Panc1 (cell line): Measurements from ENCODE around the gene FUNDC2. TPM values are rescaled to one million over a fixed set of nuclear protein-coding genes. Genes with fewer than 3 reads are reported as not detected.

Experiments used
- ATAC-seq: fragments of 200-7000 bp; cut with Tn5 transposase; 2 replicates; pipeline ENCODE4 v1.9.1; 2020; ENCODE audit warnings: mild to moderate bottlenecking, moderate library complexity
- BruUV-seq: library from RNA; stranded (reverse); fragments of 400-500 nt; replicated peaks from 2 replicates; lab custom pipeline; 2021; lab: Mats Ljungman, UMichigan
- CTCF ChIA-PET: fragments of 300-600 bp; sonication (Branson Sonifier 250); formaldehyde crosslinking; loops from one replicate; lab custom pipeline; 2022; ENCODE audit warnings: antibody characterized with exemption; lab: Charles Lee
- POLR2A ChIA-PET: fragments of 300-600 bp; sonication (Branson Sonifier 250); formaldehyde crosslinking; loops from one replicate; lab custom pipeline; 2022; ENCODE audit warnings: antibody characterized with exemption; lab: Charles Lee
- DNase-seq: peaks from one replicate; pipeline ENCODE4 v3.0.0-alpha.2; 2010; ENCODE audit warnings: low read depth, low spot score
- H3K27ac ChIP-seq: 2 replicates; pipeline ENCODE4 v1.5.1; 2011; ENCODE audit warnings: mild to moderate bottlenecking, low read length, inconsistent platforms
- H3K27me3 ChIP-seq: fragments of 200-500 bp; sonication (Bioruptor generic); 2 replicates; pipeline ENCODE4 v1.6.0; 2014; ENCODE audit warnings: low read length, inconsistent platforms; ENCODE audit not compliant: control insufficient read depth, insufficient read depth
- H3K36me3 ChIP-seq: fragments of 200-500 bp; sonication (Bioruptor generic); 2 replicates; pipeline ENCODE4 v1.5.1; 2014; ENCODE audit warnings: inconsistent platforms, mild to moderate bottlenecking, low read length, moderate library complexity; ENCODE audit not compliant: control insufficient read depth, insufficient read depth
- H3K4me1 ChIP-seq: 2 replicates; pipeline ENCODE4 v1.5.1; 2011; ENCODE audit warnings: inconsistent platforms, mild to moderate bottlenecking, low read length, moderate library complexity; ENCODE audit not compliant: control insufficient read depth, insufficient read depth
- H3K4me3 ChIP-seq, 2 experiments: 2 replicates each; pipeline ENCODE4 v1.5.1; 2011 to 2012; ENCODE audit warnings: low read depth in 2 of 2, low read length in 2 of 2, mild to moderate bottlenecking in 2 of 2, inconsistent platforms in 1 of 2, moderate library complexity in 1 of 2
- H3K9me3 ChIP-seq: fragments of 200-500 bp; sonication (Bioruptor generic); 2 replicates; pipeline ENCODE4 v1.5.1; 2014; ENCODE audit warnings: low read depth, mild to moderate bottlenecking, inconsistent platforms, low read length, moderate library complexity; ENCODE audit not compliant: control insufficient read depth, insufficient read depth
- CTCF ChIP-seq: fragments of 450-650 bp; IDR thresholded peaks from 2 replicates; pipeline ENCODE4 v1.5.1; 2017; ENCODE audit warnings: mild to moderate bottlenecking
- POLR2AphosphoS5 ChIP-seq: IDR thresholded peaks from 2 replicates; pipeline ENCODE4 v1.6.1; 2012; ENCODE audit warnings: mild to moderate bottlenecking, low read depth, low read length, moderate library complexity
- REST ChIP-seq, 2 experiments: IDR thresholded peaks; 2 replicates each; pipeline ENCODE4 v1.6.1; 2011 to 2012; ENCODE audit warnings: low read depth in 2 of 2, control low read depth in 1 of 2, low read length in 1 of 2, mild to moderate bottlenecking in 1 of 2, moderate library complexity in 1 of 2; ENCODE audit not compliant: insufficient read depth in 1 of 2
- SIN3A ChIP-seq: IDR thresholded peaks from 2 replicates; pipeline ENCODE4 v1.6.1; 2012; ENCODE audit warnings: low read depth, mild to moderate bottlenecking, low read length, moderate library complexity, borderline replicate concordance; ENCODE audit not compliant: insufficient read depth
- TCF7L2 ChIP-seq: IDR thresholded peaks from 2 replicates; pipeline ENCODE4 v1.6.1; 2011; ENCODE audit warnings: mild to moderate bottlenecking, low read depth, low read length, inconsistent platforms
- in situ Hi-C: cut with HindIII; loops from 2 replicates; pipeline ENCODE4 v1.10.0; 2016; ENCODE audit warnings: low sequenced_read_pairs, low pct_unique_long_range_greater_than_20kb
- intact Hi-C: fragments of 100-400 bp; cut with micrococcal nuclease; formaldehyde crosslinking; loops from one replicate; pipeline ENCODE4 v1.10.0; 2022; ENCODE audit not compliant: unreplicated experiment
- total RNA-seq: library from RNA; stranded (reverse); gene quantifications from one replicate; pipeline ENCODE4 v1.2.1, GENCODE V29; 2021; ENCODE audit not compliant: unreplicated experiment

The FUNDC2 gene
- total RNA-seq, 1 experiment from 2014 or later: 68.8 TPM

GRCh38 chrX:155052738-155053498 lies 26.3 kb downstream of the FUNDC2 start:
- TF ChIP-seq POLR2AphosphoS5: no peak
- no peak for TF ChIP-seq TCF7L2
- TF ChIP-seq SIN3A: no peak
- no peak for TF ChIP-seq REST (IDR thresholded peaks at IDR 0.05; ENCODE audit: insufficient read depth in 1 of 2, low read depth in 2 of 2, low read length in 1 of 2)
- TF ChIP-seq CTCF: no peak
- no peaks in the 10 kb centered on the region for H3K36me3 ChIP-seq
- no peak overlapping the region for H3K27ac ChIP-seq
- intact Hi-C loops (no loop called here), in situ Hi-C loops (no loop called here)
- BruUV-seq: no TSS peak
- DNase-seq (no peak), ATAC-seq (no peak)
- H3K9me3 ChIP-seq: no peaks in the 10 kb centered on the region
- POLR2A ChIA-PET: no interaction called here
- H3K4me3 ChIP-seq: no peak overlapping the region
- peaks cover 7% of the 10 kb centered on the region for H3K4me1 ChIP-seq
- H3K27me3 ChIP-seq: no peaks in the 10 kb centered on the region
- CTCF ChIA-PET: no interaction called here

- TF ChIP-seq SIN3A (no peak), CTCF (no peak), POLR2AphosphoS5 (no peak), REST (IDR thresholded peaks at IDR 0.05; ENCODE audit: insufficient read depth in 1 of 2, low read depth in 2 of 2, low read length in 1 of 2) (no peak), TCF7L2 (no peak)
- no peak overlapping the region for H3K4me3 ChIP-seq
- no peaks in the 10 kb centered on the region for H3K36me3 ChIP-seq
- no peaks in the 10 kb centered on the region for H3K9me3 ChIP-seq
- peaks cover 7% of the 10 kb centered on the region for H3K4me1 ChIP-seq
- in situ Hi-C loops (no loop called here), intact Hi-C loops (no loop called here)
- ATAC-seq (no peak), DNase-seq (no peak)
- no TSS peak for BruUV-seq
- POLR2A ChIA-PET: no interaction called here
- H3K27ac ChIP-seq: no peak overlapping the region
- CTCF ChIA-PET: no interaction called here
- H3K27me3 ChIP-seq: no peaks in the 10 kb centered on the region
Measured at GRCh38 chrX:155053656-155054055, 27.0 kb downstream of the FUNDC2 start.
